Fibroblast of lung (primary cell): Measurements from ENCODE around the gene PPIL4. TPM values are rescaled to one million over a fixed set of nuclear protein-coding genes. Genes with fewer than 3 reads are reported as not detected.

Experiments
- DNase-seq, 2 donors: peaks; one replicate each; pipeline versions ENCODE4 v3.0.0 to v3.0.0-alpha.2; 2010; ENCODE audit warnings: low read depth in 2 of 2
- H2AFZ ChIP-seq: 2 replicates; pipeline ENCODE4 v1.5.1; 2012; ENCODE audit warnings: low read length, control low read depth, inconsistent platforms
- H3K27ac ChIP-seq: 2 replicates; pipeline ENCODE4 v1.5.1; 2011; ENCODE audit warnings: low read length, control low read depth; ENCODE audit not compliant: insufficient read depth
- H3K27me3 ChIP-seq: 2 replicates; pipeline ENCODE4 v1.5.1; 2011; ENCODE audit warnings: mild to moderate bottlenecking, low read length; ENCODE audit not compliant: control insufficient read depth, insufficient read depth
- H3K36me3 ChIP-seq: 2 replicates; pipeline ENCODE4 v1.5.1; 2011; ENCODE audit warnings: low read length; ENCODE audit not compliant: control insufficient read depth, insufficient read depth
- H3K4me1 ChIP-seq: 2 replicates; pipeline ENCODE4 v1.5.1; 2011; ENCODE audit warnings: low read length; ENCODE audit not compliant: control insufficient read depth, insufficient read depth; ENCODE audit errors: extremely low read depth
- H3K4me2 ChIP-seq: 2 replicates; pipeline ENCODE4 v1.5.1; 2011; ENCODE audit warnings: low read length, control low read depth; ENCODE audit not compliant: insufficient read depth; ENCODE audit errors: extremely low read depth
- H3K4me3 ChIP-seq, 4 experiments: fragments of 200-600 bp in 1 of 4; sonication (generic) in 1 of 4; replicated peaks in 1 of 4; 2 replicates each; pipeline ENCODE4 v1.5.1; 2011 to 2016; ENCODE audit warnings: low read length in 4 of 4, low read depth in 3 of 4, mild to moderate bottlenecking in 3 of 4, control low read depth in 2 of 4, inconsistent platforms in 1 of 4, mixed read lengths in 1 of 4; ENCODE audit not compliant: insufficient read depth in 1 of 4; ENCODE audit errors: control extremely low read depth in 1 of 4
- H3K79me2 ChIP-seq: 2 replicates; pipeline ENCODE4 v1.5.1; 2012; ENCODE audit warnings: mild to moderate bottlenecking, low read length, inconsistent platforms; ENCODE audit not compliant: control insufficient read depth, insufficient read depth
- H3K9ac ChIP-seq: 2 replicates; pipeline ENCODE4 v1.5.1; 2011; ENCODE audit warnings: mild to moderate bottlenecking, low read length, control low read depth; ENCODE audit not compliant: insufficient read depth
- H3K9me3 ChIP-seq: 2 replicates; pipeline ENCODE4 v1.5.1; 2012; ENCODE audit warnings: low read depth, low read length; ENCODE audit not compliant: control insufficient read depth, insufficient read depth
- H4K20me1 ChIP-seq: 2 replicates; pipeline ENCODE4 v1.5.1; 2011; ENCODE audit warnings: low read length; ENCODE audit not compliant: control insufficient read depth, insufficient read depth; ENCODE audit errors: extremely low read depth
- EZH2 ChIP-seq: IDR thresholded peaks from 2 replicates; pipeline ENCODE4 v1.5.1; 2012; ENCODE audit warnings: low read length, control low read depth, mild to moderate bottlenecking; ENCODE audit errors: missing control alignments
- polyA plus RNA-seq, 2 donors: library from polyadenylated mRNA; depleted of rRNA in 1 of 2; stranded (reverse) in 1 of 2; unstranded in 1 of 2; fragments of >200 nt; gene quantifications; 2 replicates each; pipeline ENCODE4 v1.2.1, GENCODE V29; 2011 to 2012; ENCODE audit warnings: missing spikeins in 1 of 2
- total RNA-seq: library from RNA; depleted of rRNA; stranded (reverse); fragments of >200 nt; gene quantifications from 2 replicates; pipeline ENCODE4 v1.2.1, GENCODE V29; 2014
- TF ChIP-seq, protein P1 (sequence below), 2 donors: IDR thresholded peaks in 1 of 2; conservative IDR thresholded peaks in 1 of 2; 1 replicate in 1 of 2; 2 replicates in 1 of 2; pipeline ENCODE4 v1.5.1; 2011 to 2012; ENCODE audit warnings: low read length in 2 of 2, control low read depth in 1 of 2, inconsistent platforms in 1 of 2, low read depth in 1 of 2, mild to moderate bottlenecking in 1 of 2

The PPIL4 gene
- total and polyA plus RNA-seq, 2 donors (not counting 1 experiment from before 2014, with no cell fraction given): 15.9 to 37.5 TPM

- H2AFZ ChIP-seq: no peak overlapping the region
- H3K4me1 ChIP-seq: no peaks in the 10 kb centered on the region
- TF ChIP-seq EZH2: no peak
- TF ChIP-seq, protein P1, sequence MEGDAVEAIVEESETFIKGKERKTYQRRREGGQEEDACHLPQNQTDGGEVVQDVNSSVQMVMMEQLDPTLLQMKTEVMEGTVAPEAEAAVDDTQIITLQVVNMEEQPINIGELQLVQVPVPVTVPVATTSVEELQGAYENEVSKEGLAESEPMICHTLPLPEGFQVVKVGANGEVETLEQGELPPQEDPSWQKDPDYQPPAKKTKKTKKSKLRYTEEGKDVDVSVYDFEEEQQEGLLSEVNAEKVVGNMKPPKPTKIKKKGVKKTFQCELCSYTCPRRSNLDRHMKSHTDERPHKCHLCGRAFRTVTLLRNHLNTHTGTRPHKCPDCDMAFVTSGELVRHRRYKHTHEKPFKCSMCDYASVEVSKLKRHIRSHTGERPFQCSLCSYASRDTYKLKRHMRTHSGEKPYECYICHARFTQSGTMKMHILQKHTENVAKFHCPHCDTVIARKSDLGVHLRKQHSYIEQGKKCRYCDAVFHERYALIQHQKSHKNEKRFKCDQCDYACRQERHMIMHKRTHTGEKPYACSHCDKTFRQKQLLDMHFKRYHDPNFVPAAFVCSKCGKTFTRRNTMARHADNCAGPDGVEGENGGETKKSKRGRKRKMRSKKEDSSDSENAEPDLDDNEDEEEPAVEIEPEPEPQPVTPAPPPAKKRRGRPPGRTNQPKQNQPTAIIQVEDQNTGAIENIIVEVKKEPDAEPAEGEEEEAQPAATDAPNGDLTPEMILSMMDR (conservative IDR thresholded peaks at IDR 0.05 in 1 of 2, IDR thresholded peaks at IDR 0.05 in 1 of 2; ENCODE audit: low read depth in 1 of 2, low read length in 2 of 2): no peak
- DNase-seq: no peak
- H3K79me2 ChIP-seq: peaks cover 45% of the 10 kb centered on the region
- H3K4me3 ChIP-seq: no peak overlapping the region
- H3K27me3 ChIP-seq: no peaks in the 10 kb centered on the region
- peaks cover 11% of the 10 kb centered on the region for H3K36me3 ChIP-seq
- no peaks in the 10 kb centered on the region for H4K20me1 ChIP-seq
- no peak overlapping the region for H3K27ac ChIP-seq
- H3K9ac ChIP-seq: no peak overlapping the region
- H3K4me2 ChIP-seq: no peak overlapping the region
- H3K9me3 ChIP-seq: no peaks in the 10 kb centered on the region
These were observed 4.7 kb downstream of the PPIL4 start for GRCh38 chr6:149541139-149541538.

GRCh38 chr6:149534742-149535141 lies 11.1 kb downstream of the PPIL4 start:
- no peak overlapping the region for H2AFZ ChIP-seq
- H4K20me1 ChIP-seq: no peaks in the 10 kb centered on the region
- H3K4me3 ChIP-seq: no peak overlapping the region
- no peak overlapping the region for H3K9ac ChIP-seq
- no peak overlapping the region for H3K27ac ChIP-seq
- peaks cover 14% of the 10 kb centered on the region for H3K36me3 ChIP-seq
- DNase-seq: no peak
- no peaks in the 10 kb centered on the region for H3K27me3 ChIP-seq
- no peaks in the 10 kb centered on the region for H3K79me2 ChIP-seq
- TF ChIP-seq EZH2: no peak
- TF ChIP-seq, protein P1 (conservative IDR thresholded peaks at IDR 0.05 in 1 of 2, IDR thresholded peaks at IDR 0.05 in 1 of 2; ENCODE audit: low read depth in 1 of 2, low read length in 2 of 2): no peak
- H3K9me3 ChIP-seq: no peaks in the 10 kb centered on the region
- no peaks in the 10 kb centered on the region for H3K4me1 ChIP-seq
- H3K4me2 ChIP-seq: no peak overlapping the region

DNA sequence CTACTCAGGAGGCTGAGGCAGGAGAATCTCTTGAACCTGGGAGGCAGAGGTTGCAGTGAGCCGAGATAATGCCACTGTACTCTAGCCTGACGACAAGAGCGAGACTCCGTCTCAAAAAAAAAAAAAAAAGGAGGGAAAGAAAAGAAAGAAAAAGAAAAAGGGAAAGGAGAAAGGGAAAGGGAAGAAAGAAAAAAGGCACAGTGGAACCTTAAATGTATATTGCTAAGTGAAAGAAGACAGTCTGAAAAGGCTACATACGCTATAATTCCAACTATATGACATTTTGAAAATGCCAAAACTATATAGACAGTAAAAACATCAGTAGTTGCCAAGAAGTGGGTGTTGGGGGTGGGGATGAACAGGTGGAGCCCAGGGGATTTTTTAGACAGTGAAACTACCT lies 16.2 kb downstream of the PPIL4 start:
- H3K79me2 ChIP-seq: no peaks in the 10 kb centered on the region
- no peak overlapping the region for H2AFZ ChIP-seq
- no peak overlapping the region for H3K27ac ChIP-seq
- peaks cover 3% of the 10 kb centered on the region for H3K36me3 ChIP-seq
- H3K27me3 ChIP-seq: no peaks in the 10 kb centered on the region
- no peak overlapping the region for H3K9ac ChIP-seq
- no peak overlapping the region for H3K4me2 ChIP-seq
- no peak overlapping the region for H3K4me3 ChIP-seq
- no peaks in the 10 kb centered on the region for H3K9me3 ChIP-seq
- TF ChIP-seq, protein P1 (conservative IDR thresholded peaks at IDR 0.05 in 1 of 2, IDR thresholded peaks at IDR 0.05 in 1 of 2; ENCODE audit: low read depth in 1 of 2, low read length in 2 of 2): no peak
- TF ChIP-seq EZH2: no peak
- no peak for DNase-seq
- H4K20me1 ChIP-seq: no peaks in the 10 kb centered on the region
- no peaks in the 10 kb centered on the region for H3K4me1 ChIP-seq
